COR-L47 (cell line): ENCODE results near the gene DFFA.
"Not testable (repeated sequence)": the region's sequence is repeated elsewhere in the genome, so short reads cannot be mapped to it uniquely, and the experiment has no call there.

ENCODE experiments used
- DNase-seq: peaks from one replicate; lab custom pipeline; 2025; lab: John Stamatoyannopoulos, UW

Gene DFFA

GRCh38 chr1:10429868-10430215 lies 42.5 kb downstream of the DFFA start:
- no peak for DNase-seq

- DNase-seq: no peak
Observed at GRCh38 chr1:10428984-10429383, 43.3 kb downstream of the DFFA start.

GRCh38 chr1:10426535-10426848 lies 45.8 kb downstream of the DFFA start:
- DNase-seq: not testable (repeated sequence)

- not testable (repeated sequence) for DNase-seq
Observed at GRCh38 chr1:10425826-10426534, 46.3 kb downstream of the DFFA start.

GRCh38 chr1:10424651-10425050 lies 47.7 kb downstream of the DFFA start:
- no peak for DNase-seq

GRCh38 chr1:10424034-10424433 lies 48.3 kb downstream of the DFFA start:
- DNase-seq: no peak

GRCh38 chr1:10421637-10422036 lies 50.7 kb downstream of the DFFA start:
- DNase-seq: no peak

GRCh38 chr1:10419351-10419750 lies 53.0 kb downstream of the DFFA start:
- no peak for DNase-seq

GRCh38 chr1:10418741-10419140 lies 53.6 kb downstream of the DFFA start:
- DNase-seq: not testable (repeated sequence)

GRCh38 chr1:10415967-10416366 lies 56.4 kb downstream of the DFFA start:
- DNase-seq: not testable (repeated sequence)

GRCh38 chr1:10415211-10415930 lies 57.0 kb downstream of the DFFA start:
- DNase-seq: no peak

- DNase-seq: no peak
Observed at GRCh38 chr1:10407201-10407600, 65.1 kb downstream of the DFFA start.
